ENCODE data around the gene SLC6A7.

- TF ChIP-seq POLR2A (IDR thresholded peaks at IDR 0.05; ENCODE audit: low read depth, low read length) (no peak), POLR2AphosphoS5 (IDR thresholded peaks at IDR 0.05; ENCODE audit: low read depth, low read length) (no peak), TAF1 (IDR thresholded peaks at IDR 0.05; ENCODE audit: borderline replicate concordance, low read depth, low read length) (no peak)
Measured at GRCh38 chr5:150236313-150236712, 46.5 kb downstream of the SLC6A7 start.

All from GM12892 (cell line).